GM12801 (cell line): ENCODE measurements around the gene ZFAND2A.

Source experiments
- CTCF ChIP-seq: IDR thresholded peaks from one replicate; pipeline ENCODE4 v1.5.1; 2011; ENCODE audit warnings: control low read depth; ENCODE audit not compliant: insufficient read length; ENCODE audit errors: extremely low read depth

ZFAND2A gene

GRCh38 chr7:1136841-1137516 is 23.0 kb downstream of the ZFAND2A start:
- no peak for TF ChIP-seq CTCF

DNA sequence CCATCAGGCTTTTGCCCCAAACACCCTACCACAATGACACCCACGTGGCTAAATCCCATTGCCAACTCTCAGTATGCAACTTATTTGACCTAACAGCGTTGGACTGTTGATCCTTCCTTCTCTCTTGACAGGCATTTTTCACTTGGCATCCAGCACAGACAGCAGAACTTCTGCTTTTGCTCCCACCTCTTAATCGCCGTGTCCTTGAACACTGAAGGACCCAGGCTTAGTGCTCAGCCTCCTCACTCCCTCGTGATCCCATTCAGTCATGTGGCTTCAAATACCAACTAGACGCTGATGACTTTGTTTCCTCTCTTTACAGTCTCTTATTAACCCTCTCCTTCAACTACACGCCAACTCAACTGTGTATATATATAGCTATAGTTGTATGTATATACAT is 25.0 kb downstream of the ZFAND2A start:
- no peak for TF ChIP-seq CTCF

DNA sequence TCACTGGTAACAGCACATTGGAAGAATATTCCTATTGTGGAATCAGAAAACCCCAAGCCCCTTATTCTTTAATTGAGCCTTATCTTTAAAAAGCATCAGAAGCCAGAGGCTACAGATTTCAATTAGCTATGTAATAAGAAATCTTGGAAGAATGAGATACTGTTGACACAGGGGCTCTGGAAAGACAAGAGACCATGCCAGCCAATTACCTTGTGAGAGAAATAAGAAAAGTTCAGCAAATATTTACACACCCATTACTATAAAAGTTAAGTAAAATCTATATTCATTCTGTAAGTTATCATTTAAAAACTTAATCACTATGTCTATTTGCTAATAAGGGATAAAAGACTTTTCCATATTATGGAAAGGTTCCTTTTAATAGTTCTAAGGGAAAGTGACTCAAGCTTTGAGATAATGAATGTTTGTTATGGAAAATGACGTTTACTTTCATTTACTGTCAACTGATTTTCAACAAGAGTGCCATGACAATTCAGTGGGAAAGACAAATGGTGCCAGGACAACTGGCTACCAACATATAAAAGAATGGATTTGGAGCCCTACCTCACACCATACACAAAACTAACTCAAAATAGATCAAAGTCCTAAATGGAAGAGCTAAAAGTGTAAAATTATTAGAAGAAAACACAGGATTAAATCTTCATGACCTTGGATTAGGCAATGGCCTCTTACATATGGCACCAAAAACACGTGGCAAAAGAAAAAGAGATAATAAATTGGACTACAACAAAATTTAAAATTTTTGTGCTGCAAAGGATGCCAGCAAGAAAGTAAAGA is 28.3 kb downstream of the ZFAND2A start:
- TF ChIP-seq CTCF: no peak

GRCh38 chr7:1130021-1130990 is 29.7 kb downstream of the ZFAND2A start:
- TF ChIP-seq CTCF: no peak

DNA sequence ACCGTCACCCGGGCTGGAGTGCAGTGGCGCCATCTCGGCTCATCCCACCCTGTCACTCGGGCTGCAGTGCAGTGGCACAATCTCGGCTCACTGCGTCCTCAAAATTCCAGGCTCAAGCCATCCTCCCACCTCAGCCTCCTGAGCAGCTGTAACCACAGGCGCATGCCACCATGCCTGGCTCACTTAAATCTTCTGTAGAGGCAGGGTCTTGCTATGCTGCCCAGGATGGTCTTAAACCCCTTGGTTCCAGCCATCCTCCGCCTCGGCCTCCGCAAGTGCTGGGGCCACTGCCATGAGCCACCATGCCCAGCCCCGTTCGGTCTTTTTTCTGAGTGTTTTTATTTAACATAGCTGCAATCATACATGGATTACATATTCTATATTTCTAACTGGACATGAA is 30.6 kb downstream of the ZFAND2A start:
- no peak for TF ChIP-seq CTCF

GRCh38 chr7:1127001-1127400 is 33.0 kb downstream of the ZFAND2A start:
- no peak for TF ChIP-seq CTCF

DNA sequence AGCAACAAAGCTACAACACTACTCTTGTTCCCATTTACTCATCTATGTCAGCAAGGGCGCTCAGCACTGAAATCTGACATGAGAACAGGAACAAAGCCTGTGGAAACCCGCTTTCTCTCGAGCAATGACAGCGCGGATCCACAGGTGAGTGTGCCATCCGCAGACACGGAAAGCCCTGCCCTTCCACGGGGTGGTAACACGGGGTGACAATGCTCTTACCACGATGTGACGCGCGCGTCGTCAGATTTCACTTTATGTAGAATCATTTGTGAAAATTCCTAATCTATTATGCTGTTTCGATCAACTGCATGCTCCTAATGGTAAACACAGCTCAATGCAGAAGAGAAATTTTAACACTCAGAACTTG is 34.4 kb downstream of the ZFAND2A start:
- no peak for TF ChIP-seq CTCF
